Adipocyte (in vitro differentiated cells): Measurements from ENCODE around the gene COX17.
"Not testable (repeated sequence)": the region's sequence is repeated elsewhere in the genome, so short reads cannot be mapped to it uniquely, and the experiment has no call there.

Experiments used
- DNase-seq: peaks from one replicate; pipeline ENCODE4 v3.0.0-alpha.2; 2015; ENCODE audit warnings: low read depth
- H3K27me3 ChIP-seq: replicated peaks from 2 replicates; pipeline ENCODE4 v1.7.0; 2013; ENCODE audit warnings: mild to moderate bottlenecking, low read length, moderate library complexity; ENCODE audit not compliant: control insufficient read depth, insufficient read depth
- H3K36me3 ChIP-seq: 2 replicates; pipeline ENCODE4 v1.7.0; 2013; ENCODE audit warnings: low read length, mild to moderate bottlenecking, moderate library complexity; ENCODE audit not compliant: control insufficient read depth, insufficient read depth, severe bottlenecking
- H3K4me1 ChIP-seq: 2 replicates; pipeline ENCODE4 v1.7.0; 2013; ENCODE audit warnings: mild to moderate bottlenecking, low read length, moderate library complexity; ENCODE audit not compliant: control insufficient read depth, insufficient read depth
- H3K4me3 ChIP-seq: 2 replicates; pipeline ENCODE4 v1.7.0; 2013; ENCODE audit warnings: mild to moderate bottlenecking, low read length, moderate library complexity
- H3K9ac ChIP-seq: 2 replicates; pipeline ENCODE4 v1.7.0; 2013; ENCODE audit warnings: mild to moderate bottlenecking, low read length, moderate library complexity
- H3K9me3 ChIP-seq: 2 replicates; pipeline ENCODE4 v1.7.0; 2013; ENCODE audit warnings: mild to moderate bottlenecking, low read length, moderate library complexity; ENCODE audit not compliant: control insufficient read depth

The COX17 gene

GRCh38 chr3:119697394-119697793 lies 20.2 kb upstream of the COX17 start:
- Histone ChIP-seq H3K36me3 (no peaks in the 10 kb centered on the region), H3K9me3 (no peaks in the 10 kb centered on the region), H3K4me1 (peaks cover 4% of the 10 kb centered on the region), H3K27me3 (peaks cover 3% of the 10 kb centered on the region), H3K9ac (no peak overlapping the region), H3K4me3 (no peak overlapping the region)
- no peak for DNase-seq

- no peaks in the 10 kb centered on the region for H3K4me1 ChIP-seq
- no peaks in the 10 kb centered on the region for H3K9me3 ChIP-seq
- H3K4me3 ChIP-seq, result no peak overlapping the region
- no peaks in the 10 kb centered on the region for H3K36me3 ChIP-seq
- no peak for DNase-seq
- H3K27me3 ChIP-seq, result peaks cover 10% of the 10 kb centered on the region
- no peak overlapping the region for H3K9ac ChIP-seq
These were observed 18.3 kb upstream of the COX17 start for GRCh38 chr3:119695480-119695879.

- no peak overlapping the region for H3K4me3 ChIP-seq
- no peaks in the 10 kb centered on the region for H3K36me3 ChIP-seq
- H3K4me1 ChIP-seq, result no peaks in the 10 kb centered on the region
- DNase-seq, result peak; percentile 51
- peaks cover 12% of the 10 kb centered on the region for H3K27me3 ChIP-seq
- no peak overlapping the region for H3K9ac ChIP-seq
- no peaks in the 10 kb centered on the region for H3K9me3 ChIP-seq
These were observed 12.9 kb upstream of the COX17 start for GRCh38 chr3:119690043-119690656.

GRCh38 chr3:119683421-119683820 lies 6.2 kb upstream of the COX17 start:
- no peaks in the 10 kb centered on the region for H3K27me3 ChIP-seq
- H3K4me3 ChIP-seq, result no peak overlapping the region
- H3K36me3 ChIP-seq, result no peaks in the 10 kb centered on the region
- H3K9me3 ChIP-seq, result no peaks in the 10 kb centered on the region
- no peak overlapping the region for H3K9ac ChIP-seq
- peaks cover 4% of the 10 kb centered on the region for H3K4me1 ChIP-seq
- DNase-seq, result no peak

GRCh38 chr3:119681279-119681678 lies 4.1 kb upstream of the COX17 start:
- peak; percentile 65 for DNase-seq

GRCh38 chr3:119679874-119680273 lies 2.7 kb upstream of the COX17 start:
- no peaks in the 10 kb centered on the region for H3K9me3 ChIP-seq
- no peaks in the 10 kb centered on the region for H3K36me3 ChIP-seq
- no peak for DNase-seq
- no peak overlapping the region for H3K4me3 ChIP-seq
- no peak overlapping the region for H3K9ac ChIP-seq
- peaks cover 17% of the 10 kb centered on the region for H3K4me1 ChIP-seq
- H3K27me3 ChIP-seq, result no peaks in the 10 kb centered on the region

More at GRCh38 chr3:119681279-119681678, 4.1 kb upstream of the COX17 start:
- no peaks in the 10 kb centered on the region for H3K9me3 ChIP-seq
- H3K9ac ChIP-seq, result no peak overlapping the region
- H3K27me3 ChIP-seq, result no peaks in the 10 kb centered on the region
- H3K36me3 ChIP-seq, result no peaks in the 10 kb centered on the region
- no peak overlapping the region for H3K4me3 ChIP-seq
- H3K4me1 ChIP-seq, result peaks cover 11% of the 10 kb centered on the region

GRCh38 chr3:119678209-119678608 lies 1.0 kb upstream of the COX17 start:
- not testable (repeated sequence) for H3K9me3 ChIP-seq, H3K27me3 ChIP-seq, DNase-seq, H3K4me3 ChIP-seq, H3K9ac ChIP-seq
- Histone ChIP-seq H3K36me3 (peaks cover 12% of the 10 kb centered on the region), H3K4me1 (peaks cover 17% of the 10 kb centered on the region)

GRCh38 chr3:119677641-119677934 lies 382 bp upstream of the COX17 start:
- Histone ChIP-seq H3K36me3 (peaks cover 18% of the 10 kb centered on the region), H3K27me3 (no peaks in the 10 kb centered on the region), H3K9ac (peak overlapping the region; percentile 85), H3K4me3 (peak overlapping the region; percentile 83), H3K9me3 (no peaks in the 10 kb centered on the region), H3K4me1 (peaks cover 17% of the 10 kb centered on the region)
- DNase-seq, result no peak

- peaks cover 32% of the 10 kb centered on the region for H3K36me3 ChIP-seq
- H3K9me3 ChIP-seq, result no peaks in the 10 kb centered on the region
- peak overlapping the region; percentile 83 for H3K4me3 ChIP-seq
- peaks cover 17% of the 10 kb centered on the region for H3K4me1 ChIP-seq
- no peaks in the 10 kb centered on the region for H3K27me3 ChIP-seq
- peak overlapping the region; percentile 84 for H3K9ac ChIP-seq
- no peak for DNase-seq
These were observed 1.2 kb downstream of the COX17 start for GRCh38 chr3:119676020-119676419.

GRCh38 chr3:119675188-119675874 lies 1.9 kb downstream of the COX17 start:
- H3K36me3 ChIP-seq, result peaks cover 32% of the 10 kb centered on the region
- no peaks in the 10 kb centered on the region for H3K9me3 ChIP-seq
- peak overlapping the region; percentile 83 for H3K4me3 ChIP-seq
- H3K27me3 ChIP-seq, result no peaks in the 10 kb centered on the region
- no peak overlapping the region for H3K9ac ChIP-seq
- no peak for DNase-seq
- H3K4me1 ChIP-seq, result peaks cover 19% of the 10 kb centered on the region

GRCh38 chr3:119673875-119674274 lies 3.3 kb downstream of the COX17 start:
- Histone ChIP-seq H3K9me3 (no peaks in the 10 kb centered on the region), H3K27me3 (no peaks in the 10 kb centered on the region), H3K9ac (no peak overlapping the region), H3K4me1 (peaks cover 26% of the 10 kb centered on the region), H3K4me3 (no peak overlapping the region), H3K36me3 (peaks cover 35% of the 10 kb centered on the region)
- DNase-seq, result no peak

GRCh38 chr3:119672776-119673175 lies 4.4 kb downstream of the COX17 start:
- H3K27me3 ChIP-seq, result no peaks in the 10 kb centered on the region
- H3K4me1 ChIP-seq, result peaks cover 24% of the 10 kb centered on the region
- no peak overlapping the region for H3K9ac ChIP-seq
- peaks cover 43% of the 10 kb centered on the region for H3K36me3 ChIP-seq
- H3K4me3 ChIP-seq, result no peak overlapping the region
- H3K9me3 ChIP-seq, result no peaks in the 10 kb centered on the region
- no peak for DNase-seq
